ENCODE data around the gene ADGRG6.
"Not testable (repeated sequence)": the region's sequence is repeated elsewhere in the genome, so short reads cannot be mapped to it uniquely, and the experiment has no call there.

Gene ADGRG6

GRCh38 chr6:142339113-142339512, 37.3 kb downstream of the ADGRG6 start:
- Histone ChIP-seq H3K4me1 (ENCODE audit: control insufficient read depth, insufficient read depth, low read length) (no peaks in the 10 kb centered on the region), H3K9ac (ENCODE audit: low read depth, low read length) (no peak overlapping the region), H3K27me3 (ENCODE audit: control insufficient read depth, insufficient read depth, low read length) (no peaks in the 10 kb centered on the region), H3K4me3 (ENCODE audit: low read depth, low read length) (no peak overlapping the region), H3K36me3 (ENCODE audit: control insufficient read depth, insufficient read depth, low read length) (no peaks in the 10 kb centered on the region), H3K9me3 (ENCODE audit: control insufficient read depth, insufficient read depth, low read length) (no peaks in the 10 kb centered on the region)

DNA sequence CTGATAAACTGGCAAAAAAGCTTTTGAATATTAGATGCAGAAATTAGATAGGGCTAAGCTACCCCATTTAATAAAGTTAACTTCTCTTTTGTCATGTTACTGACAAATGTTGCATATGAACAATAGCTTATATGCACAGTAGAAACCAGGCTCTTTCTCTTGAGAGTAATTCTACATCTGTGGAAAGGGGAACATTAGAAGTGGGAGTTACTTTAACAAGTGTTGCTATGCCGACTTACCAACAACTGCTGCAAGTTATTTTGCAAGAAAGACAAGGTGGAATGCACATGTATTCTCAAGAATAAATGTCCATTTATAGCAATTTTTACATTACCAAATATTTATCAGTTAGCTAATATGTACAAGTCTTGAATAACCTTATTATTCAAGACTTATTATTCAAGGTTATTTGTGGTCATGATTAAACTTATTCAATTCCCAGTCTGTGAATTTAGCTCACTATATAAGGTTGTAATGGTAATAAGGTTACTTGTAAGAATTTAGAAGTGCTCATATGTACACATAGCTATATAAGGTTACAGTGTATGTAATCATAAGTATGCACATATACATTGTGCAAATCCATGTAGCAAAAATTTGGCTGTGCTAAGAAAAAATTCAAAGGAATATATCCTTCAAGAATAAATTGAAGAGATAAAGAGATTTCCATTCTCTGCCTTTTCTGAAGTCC, 38.3 kb downstream of the ADGRG6 start:
- Histone ChIP-seq H3K27me3 (ENCODE audit: control insufficient read depth, insufficient read depth, low read length) (no peaks in the 10 kb centered on the region), H3K36me3 (ENCODE audit: control insufficient read depth, insufficient read depth, low read length) (no peaks in the 10 kb centered on the region), H3K9me3 (ENCODE audit: control insufficient read depth, insufficient read depth, low read length) (no peaks in the 10 kb centered on the region), H3K4me1 (ENCODE audit: control insufficient read depth, insufficient read depth, low read length) (no peaks in the 10 kb centered on the region), H3K4me3 (ENCODE audit: low read depth, low read length) (no peak overlapping the region), H3K9ac (ENCODE audit: low read depth, low read length) (no peak overlapping the region)

DNA sequence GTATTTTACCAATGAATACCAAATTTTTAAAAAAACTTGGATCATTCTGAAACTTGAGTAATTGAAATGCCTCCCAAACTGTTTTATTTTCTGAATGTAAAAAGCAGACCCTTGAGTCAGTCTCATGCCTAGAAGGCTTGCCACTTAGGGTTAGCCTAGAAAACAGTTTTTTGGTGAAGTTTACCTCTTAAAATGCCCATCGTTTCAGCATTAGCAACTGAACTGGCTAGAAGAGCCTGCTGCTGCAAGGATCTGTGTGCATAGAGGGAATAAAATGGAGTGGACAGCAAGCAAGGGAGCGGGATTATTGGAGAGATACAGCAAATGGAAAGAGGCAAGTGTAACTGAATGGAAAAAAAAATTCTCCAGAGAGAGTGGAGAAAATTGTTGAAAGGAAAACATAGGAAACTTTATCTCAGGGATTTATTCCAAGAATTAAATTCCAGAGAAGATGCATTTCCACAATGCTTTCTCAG, 40.1 kb downstream of the ADGRG6 start:
- no peaks in the 10 kb centered on the region for H3K4me1 ChIP-seq (ENCODE audit: control insufficient read depth, insufficient read depth, low read length)
- H3K4me3 ChIP-seq (ENCODE audit: low read depth, low read length), result no peak overlapping the region
- H3K27me3 ChIP-seq (ENCODE audit: control insufficient read depth, insufficient read depth, low read length), result no peaks in the 10 kb centered on the region
- no peaks in the 10 kb centered on the region for H3K9me3 ChIP-seq (ENCODE audit: control insufficient read depth, insufficient read depth, low read length)
- no peak overlapping the region for H3K9ac ChIP-seq (ENCODE audit: low read depth, low read length)
- H3K36me3 ChIP-seq (ENCODE audit: control insufficient read depth, insufficient read depth, low read length), result no peaks in the 10 kb centered on the region

- H3K9me3 ChIP-seq (ENCODE audit: control insufficient read depth, insufficient read depth, low read length), result no peaks in the 10 kb centered on the region
- H3K4me3 ChIP-seq (ENCODE audit: low read depth, low read length), result no peak overlapping the region
- no peaks in the 10 kb centered on the region for H3K4me1 ChIP-seq (ENCODE audit: control insufficient read depth, insufficient read depth, low read length)
- no peaks in the 10 kb centered on the region for H3K27me3 ChIP-seq (ENCODE audit: control insufficient read depth, insufficient read depth, low read length)
- no peak overlapping the region for H3K9ac ChIP-seq (ENCODE audit: low read depth, low read length)
- H3K36me3 ChIP-seq (ENCODE audit: control insufficient read depth, insufficient read depth, low read length), result no peaks in the 10 kb centered on the region
Observed at GRCh38 chr6:142342986-142343385, 41.2 kb downstream of the ADGRG6 start.

DNA sequence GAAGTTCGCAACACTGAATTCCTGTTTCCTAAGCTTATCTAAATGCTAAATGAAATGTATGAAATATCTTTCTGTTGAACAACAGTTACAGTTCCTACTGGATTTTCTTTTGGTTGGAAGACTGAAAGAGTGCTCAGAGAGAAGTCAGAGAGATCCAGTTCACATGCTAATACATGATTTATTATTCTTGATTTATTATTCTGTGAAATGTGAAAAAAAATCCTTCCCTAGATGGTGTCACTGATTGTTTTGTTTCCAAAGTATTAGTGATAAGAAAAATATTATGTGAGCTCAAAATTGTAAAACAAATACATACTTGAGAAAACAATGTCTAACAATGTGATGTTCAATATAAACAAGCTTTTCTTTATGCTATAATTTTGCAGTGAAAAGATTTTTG, 42.1 kb downstream of the ADGRG6 start:
- no peaks in the 10 kb centered on the region for H3K9me3 ChIP-seq (ENCODE audit: control insufficient read depth, insufficient read depth, low read length)

GRCh38 chr6:142345261-142345660, 43.5 kb downstream of the ADGRG6 start:
- Histone ChIP-seq H3K36me3 (ENCODE audit: control insufficient read depth, insufficient read depth, low read length) (no peaks in the 10 kb centered on the region), H3K27me3 (ENCODE audit: control insufficient read depth, insufficient read depth, low read length) (no peaks in the 10 kb centered on the region), H3K9ac (ENCODE audit: low read depth, low read length) (no peak overlapping the region), H3K4me1 (ENCODE audit: control insufficient read depth, insufficient read depth, low read length) (no peaks in the 10 kb centered on the region), H3K9me3 (ENCODE audit: control insufficient read depth, insufficient read depth, low read length) (no peaks in the 10 kb centered on the region), H3K4me3 (ENCODE audit: low read depth, low read length) (no peak overlapping the region)

More for the DNA sequence above, 42.1 kb downstream of the ADGRG6 start:
- H3K36me3 ChIP-seq (ENCODE audit: control insufficient read depth, insufficient read depth, low read length), result no peaks in the 10 kb centered on the region
- H3K4me3 ChIP-seq (ENCODE audit: low read depth, low read length), result no peak overlapping the region
- H3K27me3 ChIP-seq (ENCODE audit: control insufficient read depth, insufficient read depth, low read length), result no peaks in the 10 kb centered on the region
- no peak overlapping the region for H3K9ac ChIP-seq (ENCODE audit: low read depth, low read length)
- H3K4me1 ChIP-seq (ENCODE audit: control insufficient read depth, insufficient read depth, low read length), result no peaks in the 10 kb centered on the region

DNA sequence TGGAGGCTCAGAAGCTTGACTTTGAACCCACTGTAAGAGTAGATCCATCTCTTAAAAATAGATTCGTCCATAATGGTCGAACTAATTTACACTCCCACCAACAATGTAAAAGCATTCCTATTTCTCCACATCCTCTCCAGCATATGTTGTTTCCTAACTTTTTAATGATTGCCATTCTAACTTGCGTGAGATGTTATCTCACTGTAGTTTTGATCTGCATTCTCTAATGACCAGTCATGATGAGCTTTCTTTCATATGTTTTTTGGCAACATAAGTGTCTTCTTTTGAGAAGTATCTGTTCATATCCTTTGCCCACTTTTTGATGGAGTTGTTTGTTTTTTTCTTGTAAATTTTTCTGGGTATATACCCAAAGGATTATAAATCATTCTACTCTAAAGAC, 44.4 kb downstream of the ADGRG6 start:
- H3K36me3 ChIP-seq (ENCODE audit: control insufficient read depth, insufficient read depth, low read length); H3K4me3 ChIP-seq (ENCODE audit: low read depth, low read length); H3K4me1 ChIP-seq (ENCODE audit: control insufficient read depth, insufficient read depth, low read length); H3K9me3 ChIP-seq (ENCODE audit: control insufficient read depth, insufficient read depth, low read length); H3K27me3 ChIP-seq (ENCODE audit: control insufficient read depth, insufficient read depth, low read length); H3K9ac ChIP-seq (ENCODE audit: low read depth, low read length): not testable (repeated sequence)

- H3K4me1 ChIP-seq (ENCODE audit: control insufficient read depth, insufficient read depth, low read length), result no peaks in the 10 kb centered on the region
- H3K27me3 ChIP-seq (ENCODE audit: control insufficient read depth, insufficient read depth, low read length), result no peaks in the 10 kb centered on the region
- H3K36me3 ChIP-seq (ENCODE audit: control insufficient read depth, insufficient read depth, low read length), result no peaks in the 10 kb centered on the region
- no peaks in the 10 kb centered on the region for H3K9me3 ChIP-seq (ENCODE audit: control insufficient read depth, insufficient read depth, low read length)
- H3K9ac ChIP-seq (ENCODE audit: low read depth, low read length), result no peak overlapping the region
- H3K4me3 ChIP-seq (ENCODE audit: low read depth, low read length), result no peak overlapping the region
Observed at GRCh38 chr6:142349215-142349823, 47.5 kb downstream of the ADGRG6 start.

DNA sequence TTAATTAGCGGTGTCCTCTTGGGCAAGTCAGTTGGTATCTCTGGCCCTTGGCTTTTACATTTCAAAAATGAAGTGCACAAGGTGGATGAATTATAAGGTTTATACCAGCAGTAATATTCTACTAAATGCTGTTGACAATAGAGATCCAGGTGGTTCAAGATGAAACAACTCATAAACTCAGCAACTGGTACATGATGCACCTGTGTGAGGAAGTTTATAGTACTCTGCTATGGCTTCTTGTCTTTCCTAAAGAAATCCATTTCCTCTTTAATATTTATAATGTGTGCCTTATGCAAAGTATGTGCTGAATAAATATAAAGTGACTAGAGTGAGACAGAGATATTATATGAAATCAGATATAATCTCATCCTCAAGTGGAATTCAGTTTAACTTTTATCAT, 48.5 kb downstream of the ADGRG6 start:
- Histone ChIP-seq H3K36me3 (ENCODE audit: control insufficient read depth, insufficient read depth, low read length) (no peaks in the 10 kb centered on the region), H3K4me3 (ENCODE audit: low read depth, low read length) (no peak overlapping the region)

DNA sequence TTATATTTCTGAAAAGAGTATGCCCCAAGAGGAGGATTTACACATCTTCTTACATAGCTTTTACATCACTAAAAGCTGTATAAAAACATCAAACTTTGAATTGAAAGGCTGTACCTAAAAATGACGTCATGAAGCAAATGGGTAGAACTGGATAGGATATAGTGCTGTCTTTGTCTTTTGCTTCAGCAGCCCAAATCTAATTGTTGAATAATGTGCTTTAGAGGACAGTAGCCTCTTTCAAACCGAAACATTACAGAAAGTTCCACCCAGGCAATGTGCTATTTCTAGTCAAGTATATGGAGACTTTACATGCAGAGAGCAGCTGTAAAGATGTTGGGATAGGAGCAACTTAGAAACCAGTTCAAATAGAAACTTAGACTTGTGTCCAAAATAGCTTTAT, 51.9 kb downstream of the ADGRG6 start:
- H3K4me1 ChIP-seq (ENCODE audit: control insufficient read depth, insufficient read depth, low read length), result no peaks in the 10 kb centered on the region

More for the DNA sequence above, 48.5 kb downstream of the ADGRG6 start:
- Histone ChIP-seq H3K9ac (ENCODE audit: low read depth, low read length) (no peak overlapping the region), H3K9me3 (ENCODE audit: control insufficient read depth, insufficient read depth, low read length) (no peaks in the 10 kb centered on the region), H3K4me1 (ENCODE audit: control insufficient read depth, insufficient read depth, low read length) (no peaks in the 10 kb centered on the region), H3K27me3 (ENCODE audit: control insufficient read depth, insufficient read depth, low read length) (no peaks in the 10 kb centered on the region)

GRCh38 chr6:142354650-142355049, 52.8 kb downstream of the ADGRG6 start:
- no peaks in the 10 kb centered on the region for H3K36me3 ChIP-seq (ENCODE audit: control insufficient read depth, insufficient read depth, low read length)
- no peaks in the 10 kb centered on the region for H3K4me1 ChIP-seq (ENCODE audit: control insufficient read depth, insufficient read depth, low read length)
- no peaks in the 10 kb centered on the region for H3K27me3 ChIP-seq (ENCODE audit: control insufficient read depth, insufficient read depth, low read length)
- no peaks in the 10 kb centered on the region for H3K9me3 ChIP-seq (ENCODE audit: control insufficient read depth, insufficient read depth, low read length)
- H3K9ac ChIP-seq (ENCODE audit: low read depth, low read length), result no peak overlapping the region
- no peak overlapping the region for H3K4me3 ChIP-seq (ENCODE audit: low read depth, low read length)

More for the DNA sequence above, 51.9 kb downstream of the ADGRG6 start:
- Histone ChIP-seq H3K9ac (ENCODE audit: low read depth, low read length) (no peak overlapping the region), H3K27me3 (ENCODE audit: control insufficient read depth, insufficient read depth, low read length) (no peaks in the 10 kb centered on the region), H3K9me3 (ENCODE audit: control insufficient read depth, insufficient read depth, low read length) (no peaks in the 10 kb centered on the region), H3K4me3 (ENCODE audit: low read depth, low read length) (no peak overlapping the region), H3K36me3 (ENCODE audit: control insufficient read depth, insufficient read depth, low read length) (no peaks in the 10 kb centered on the region)

GRCh38 chr6:142355520-142356174, 53.8 kb downstream of the ADGRG6 start:
- H3K27me3 ChIP-seq (ENCODE audit: control insufficient read depth, insufficient read depth, low read length), result no peaks in the 10 kb centered on the region
- H3K9ac ChIP-seq (ENCODE audit: low read depth, low read length), result no peak overlapping the region
- no peak overlapping the region for H3K4me3 ChIP-seq (ENCODE audit: low read depth, low read length)
- no peaks in the 10 kb centered on the region for H3K9me3 ChIP-seq (ENCODE audit: control insufficient read depth, insufficient read depth, low read length)
- no peaks in the 10 kb centered on the region for H3K36me3 ChIP-seq (ENCODE audit: control insufficient read depth, insufficient read depth, low read length)
- H3K4me1 ChIP-seq (ENCODE audit: control insufficient read depth, insufficient read depth, low read length), result no peaks in the 10 kb centered on the region

Data from iPS-15b (cell line).